Astrocyte of the cerebellum (primary cell): ENCODE measurements around the gene TSPEAR.

Experiments
- DNase-seq: peaks from one replicate; pipeline ENCODE4 v3.0.0-alpha.2; 2011; ENCODE audit warnings: low read depth
- H3K4me3 ChIP-seq: 2 replicates; pipeline ENCODE4 v1.5.1; 2011; ENCODE audit warnings: mild to moderate bottlenecking, low read depth, low read length, moderate library complexity
- CTCF ChIP-seq: IDR thresholded peaks from 2 replicates; pipeline ENCODE4 v1.5.1; 2012; ENCODE audit warnings: low read length, low read depth, moderate library complexity, mild to moderate bottlenecking; ENCODE audit errors: missing control alignments
- in situ Hi-C: cut with HindIII; loops from 2 replicates; pipeline ENCODE4 v1.10.0; 2017; ENCODE audit warnings: low sequenced_read_pairs

Gene TSPEAR

DNA sequence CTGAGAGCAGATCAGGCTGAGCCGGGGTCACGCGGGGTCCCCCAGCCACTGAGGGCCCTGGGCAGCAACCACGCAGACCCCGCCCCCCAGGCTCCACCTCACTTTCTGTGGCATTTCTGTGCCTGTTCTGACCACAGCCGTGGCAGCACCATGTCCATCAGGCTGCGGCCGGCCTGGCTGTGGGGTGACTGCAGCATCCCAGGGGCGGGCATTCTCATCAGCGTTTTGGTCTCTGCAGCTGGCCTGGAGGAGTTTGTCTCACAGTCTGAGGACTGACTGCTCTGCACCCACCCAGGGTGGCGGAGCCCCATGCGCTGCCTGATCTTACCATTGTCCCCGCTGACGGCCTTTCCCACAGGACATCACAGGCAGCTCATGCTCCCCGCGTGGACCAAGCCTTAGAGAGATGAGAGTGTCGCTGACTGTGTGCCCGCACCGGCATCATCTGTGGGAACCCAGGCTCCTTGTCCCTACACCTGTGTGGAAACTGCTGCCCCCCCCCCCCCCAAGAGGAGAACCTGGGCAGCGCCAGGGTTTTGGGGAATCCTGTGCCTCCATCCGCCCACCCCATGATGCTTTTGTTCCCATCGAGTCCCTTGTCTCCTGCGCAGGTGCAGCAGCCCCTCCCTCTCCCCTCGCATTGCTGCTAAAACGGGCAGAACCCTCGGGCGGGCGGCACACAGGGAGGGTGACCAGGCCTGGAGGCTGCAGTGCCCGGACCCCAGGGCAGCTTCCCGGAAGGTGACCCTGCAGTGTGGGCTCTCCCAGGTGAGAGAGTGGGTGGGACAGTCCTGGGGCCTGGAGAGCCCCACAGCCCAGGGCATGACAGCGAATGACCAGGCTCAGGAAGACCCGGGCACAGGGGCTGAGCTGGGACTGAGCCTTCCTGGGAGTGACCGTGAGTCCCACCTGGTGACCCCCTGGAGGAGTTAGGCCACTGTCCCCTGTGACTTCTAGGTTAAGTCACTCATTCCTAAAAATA, 173.2 kb downstream of the TSPEAR start:
- H3K4me3 ChIP-seq = no peak overlapping the region
- TF ChIP-seq CTCF = no peak
- DNase-seq = no peak
- in situ Hi-C loops = no loop called here

DNA sequence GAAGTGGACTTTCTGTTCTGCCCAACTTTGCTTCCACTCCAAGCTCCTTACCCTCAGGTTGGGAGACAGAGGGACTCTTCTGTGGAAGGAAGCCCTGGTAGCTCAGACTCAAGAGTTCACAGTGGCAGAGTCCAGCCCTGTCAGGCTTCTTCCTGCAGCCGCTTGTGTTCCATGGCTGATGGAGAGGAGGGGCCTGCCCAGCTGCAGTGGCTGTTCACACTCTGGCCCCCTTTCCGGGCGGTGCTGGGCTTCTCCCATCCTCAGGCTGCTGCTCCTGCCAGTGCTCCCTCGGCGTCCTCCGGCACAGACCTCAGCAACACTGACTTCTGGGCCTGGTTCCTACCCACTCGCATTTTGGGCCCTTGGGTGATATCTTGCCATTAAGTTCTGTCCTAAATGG, 175.4 kb downstream of the TSPEAR start:
- H3K4me3 ChIP-seq = no peak overlapping the region
- in situ Hi-C loops = no loop called here
- DNase-seq = no peak
- no peak for TF ChIP-seq CTCF

GRCh38 chr21:44534688-44535087, 176.7 kb downstream of the TSPEAR start:
- in situ Hi-C loops = no loop called here
- TF ChIP-seq CTCF = no peak
- DNase-seq = no peak
- no peak overlapping the region for H3K4me3 ChIP-seq

DNA sequence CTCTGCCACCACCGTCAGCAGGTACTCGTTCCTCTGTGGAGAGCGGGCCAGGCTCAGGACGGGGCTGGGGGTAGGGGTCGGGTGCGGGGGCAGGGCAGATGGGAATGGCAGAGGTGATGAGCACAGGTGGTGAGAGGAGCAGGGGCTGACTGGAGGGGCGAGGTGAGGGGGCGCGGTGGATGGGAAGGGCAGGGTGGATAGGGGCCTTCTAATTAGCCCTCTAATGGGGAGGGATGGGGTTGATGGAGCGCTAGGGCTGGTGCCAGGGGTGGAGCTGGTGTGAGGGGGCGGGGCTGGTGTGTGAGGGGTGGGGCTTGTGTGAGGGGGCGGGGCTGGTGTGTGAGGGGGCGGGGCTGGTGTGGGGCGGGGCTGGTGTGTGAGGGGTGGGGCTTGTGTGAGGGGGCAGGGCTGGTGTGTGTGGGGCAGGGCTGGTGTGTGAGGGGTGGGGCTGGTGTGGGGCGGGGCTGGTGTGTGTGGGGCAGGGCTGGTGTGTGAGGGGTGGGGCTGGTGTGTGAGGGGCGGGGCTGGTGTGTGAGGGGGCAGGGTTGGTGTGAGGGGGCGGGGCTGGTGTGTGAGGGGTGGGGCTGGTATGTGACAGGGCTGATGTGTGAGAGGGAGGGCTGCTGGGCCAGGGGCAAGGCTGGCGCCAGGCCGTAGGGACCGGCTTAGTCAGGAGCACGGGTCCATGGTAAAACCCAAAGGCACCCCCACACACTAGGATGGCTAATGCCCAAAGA, 177.3 kb downstream of the TSPEAR start:
- TF ChIP-seq CTCF = no peak
- no peak overlapping the region for H3K4me3 ChIP-seq
- in situ Hi-C loops = no loop called here
- DNase-seq = no peak

DNA sequence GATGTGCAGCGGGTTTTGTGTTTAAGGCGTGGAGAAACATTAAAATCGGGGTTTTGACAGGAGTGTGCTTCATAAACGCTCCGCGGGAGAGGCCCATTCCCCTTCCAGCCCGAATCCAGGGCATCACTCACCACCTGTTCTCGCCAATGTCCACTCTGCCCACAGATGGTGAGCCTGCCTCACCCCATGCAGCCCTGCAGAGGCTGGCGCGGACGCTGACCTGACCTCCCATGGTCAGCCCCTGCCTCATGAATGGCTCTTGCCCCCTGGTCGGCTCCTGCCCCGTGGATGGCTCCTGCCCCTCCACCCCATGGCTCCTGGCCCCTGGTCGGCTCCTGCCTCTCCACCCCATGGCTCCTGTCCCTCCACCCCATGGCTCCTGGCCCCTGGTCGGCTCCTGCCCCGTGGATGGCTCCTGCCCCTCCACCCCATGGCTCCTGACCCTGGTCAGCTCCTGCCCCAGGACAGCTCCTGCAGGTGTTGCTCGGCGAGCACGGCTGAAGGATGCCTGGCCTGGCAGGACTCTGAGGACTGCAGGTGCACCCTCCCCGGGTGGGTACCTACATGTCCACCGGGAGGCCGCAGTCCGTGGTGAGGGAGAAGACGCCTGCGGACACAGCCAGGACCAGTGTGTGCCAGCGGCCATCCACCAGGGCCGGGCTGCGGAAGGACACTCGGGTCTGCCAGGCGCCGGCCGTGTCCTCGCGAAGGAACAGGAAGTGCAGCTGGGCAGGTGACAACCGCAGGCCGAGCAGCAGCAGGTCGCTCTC, 178.1 kb downstream of the TSPEAR start:
- in situ Hi-C loops = no loop called here
- no peak for TF ChIP-seq CTCF
- no peak for DNase-seq
- H3K4me3 ChIP-seq = no peak overlapping the region

- no peak for DNase-seq
- no peak for TF ChIP-seq CTCF
- no peak overlapping the region for H3K4me3 ChIP-seq
- in situ Hi-C loops = no loop called here
Measured at GRCh38 chr21:44532712-44533111, 178.7 kb downstream of the TSPEAR start.
